Effector CD8-positive, alpha-beta T cell (primary cell): ENCODE measurements around the gene PDGFC.

Experiments used
- DNase-seq: peaks from one replicate; lab custom pipeline; 2025; lab: John Stamatoyannopoulos, UW

The PDGFC gene

DNA sequence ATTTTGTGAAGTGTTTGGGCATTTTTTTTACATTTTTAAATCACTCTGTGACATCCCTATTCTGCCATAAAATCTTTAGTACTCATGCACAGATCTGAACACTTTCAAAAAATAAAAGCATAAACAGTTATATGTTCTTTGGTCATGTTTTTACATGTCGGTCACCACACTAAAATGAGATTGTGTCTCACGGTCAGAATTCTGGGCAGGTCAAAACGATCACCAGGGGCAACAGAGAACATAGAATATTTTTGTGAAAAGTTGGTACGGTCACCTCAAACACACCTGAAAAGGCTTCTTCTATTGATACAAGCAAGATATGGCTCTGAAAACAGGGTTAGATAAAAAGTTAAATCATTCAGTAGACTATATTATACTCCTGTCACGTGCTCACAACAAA, 189.1 kb downstream of the PDGFC start:
- DNase-seq = no peak

DNA sequence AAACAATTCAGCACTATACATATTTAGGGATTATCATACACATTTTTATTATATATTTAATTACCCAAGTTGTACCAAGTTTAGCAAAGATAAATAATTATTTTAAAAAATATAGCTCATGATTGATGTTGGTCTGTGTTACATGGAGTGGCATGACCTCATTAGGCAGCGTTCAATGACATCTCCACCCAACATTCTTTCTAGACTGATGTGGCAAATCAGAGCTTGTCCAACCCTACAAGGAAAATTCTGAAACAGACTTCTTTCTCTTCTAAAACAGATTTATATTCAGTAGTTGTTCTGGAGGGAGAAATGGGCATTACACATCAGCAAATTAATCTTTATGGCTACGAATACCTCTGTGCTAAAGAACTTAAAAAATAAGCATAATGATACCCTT, 189.7 kb downstream of the PDGFC start:
- DNase-seq = no peak

DNA sequence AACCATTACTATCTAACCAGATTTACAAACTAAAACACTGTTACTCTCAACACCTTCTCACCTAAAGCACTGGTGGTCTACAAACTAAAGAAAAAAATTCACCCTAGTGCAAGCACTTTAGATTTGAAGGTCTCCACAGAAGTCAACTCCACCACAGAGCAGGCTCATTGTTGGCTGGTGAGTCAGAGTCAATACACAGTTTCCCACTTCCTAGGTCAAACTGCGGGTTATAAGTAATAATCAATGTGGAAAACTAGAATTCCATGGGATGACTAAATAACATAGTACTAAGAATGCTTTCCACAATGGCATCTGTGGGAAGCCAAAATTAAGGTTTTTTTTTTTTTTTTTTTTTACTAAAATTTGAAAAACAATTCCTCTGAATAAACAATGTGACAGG, 191.8 kb downstream of the PDGFC start:
- no peak for DNase-seq

DNA sequence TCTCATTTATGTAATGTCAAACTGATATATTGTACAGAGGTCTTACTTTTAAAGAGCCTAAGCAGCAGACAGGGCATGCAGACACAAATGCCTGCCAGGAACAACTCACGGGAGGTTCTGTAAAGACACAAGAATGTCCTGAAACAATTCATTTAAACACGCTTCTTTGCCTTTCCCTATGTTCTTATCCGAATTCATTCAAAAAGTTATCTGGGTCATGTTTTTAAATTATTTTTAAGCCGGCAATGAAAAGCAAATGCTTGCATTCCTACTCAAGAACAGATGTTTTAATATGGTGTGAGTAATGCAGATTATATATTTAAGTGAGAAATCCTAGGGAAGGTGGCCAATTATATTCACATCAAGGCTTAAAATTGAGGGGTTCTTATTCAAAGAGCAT, 192.6 kb downstream of the PDGFC start:
- no peak for DNase-seq

DNA sequence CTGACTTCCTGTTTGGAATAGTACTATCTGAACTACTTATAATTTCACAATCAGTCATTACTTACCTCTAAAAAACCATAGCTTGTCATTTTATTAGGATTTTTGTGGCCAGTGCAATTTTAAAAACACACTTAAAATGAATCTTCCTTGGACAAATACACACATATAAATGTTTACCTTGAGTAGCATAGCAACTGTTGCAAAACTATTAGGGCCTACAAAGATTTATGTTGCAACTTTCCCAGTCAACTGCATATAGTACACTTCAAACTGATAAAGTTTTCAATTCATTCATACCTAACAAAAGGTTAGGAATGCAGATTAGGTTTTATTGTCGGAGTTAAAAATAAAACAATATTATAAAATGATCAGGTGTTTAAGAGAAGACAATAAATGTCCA, 193.0 kb downstream of the PDGFC start:
- DNase-seq = no peak

DNA sequence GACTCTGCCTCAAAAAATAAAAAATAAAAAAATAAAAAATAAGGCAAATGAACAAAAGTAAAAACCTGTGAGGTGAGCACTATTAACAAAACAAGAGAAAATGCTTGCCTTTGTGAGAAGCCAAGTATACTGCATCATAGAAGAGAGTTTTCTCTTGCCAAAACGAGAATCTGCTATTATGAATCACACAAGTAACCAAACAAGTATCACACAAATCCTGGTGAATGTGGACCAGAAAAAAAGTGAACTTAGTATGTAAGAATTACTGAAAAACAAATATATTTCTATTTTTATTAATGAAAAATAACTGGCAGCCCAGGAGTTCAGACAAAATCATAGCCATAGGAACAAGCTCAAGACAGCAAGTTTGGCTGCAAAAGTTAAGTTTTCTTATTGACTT, 193.5 kb downstream of the PDGFC start:
- DNase-seq = no peak

DNA sequence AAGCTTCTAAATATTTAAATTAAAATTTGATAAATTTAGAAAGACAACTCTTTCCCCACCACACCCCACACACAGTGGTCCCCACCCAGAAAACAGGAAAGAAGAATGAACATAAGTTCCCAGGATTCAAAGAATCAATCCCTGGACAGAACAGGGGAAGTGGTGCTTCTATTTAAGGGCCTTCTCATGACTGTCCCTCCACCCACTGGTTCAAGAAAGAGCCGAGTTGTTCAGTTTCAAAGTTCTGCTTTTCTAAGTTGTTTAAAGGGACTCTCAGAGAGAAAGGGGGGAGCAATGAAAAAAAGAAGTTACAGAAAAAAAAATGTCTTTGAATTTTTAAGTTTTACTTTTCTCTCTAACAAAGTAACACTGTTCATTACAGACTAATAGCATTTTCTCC, 195.8 kb downstream of the PDGFC start:
- DNase-seq = no peak

DNA sequence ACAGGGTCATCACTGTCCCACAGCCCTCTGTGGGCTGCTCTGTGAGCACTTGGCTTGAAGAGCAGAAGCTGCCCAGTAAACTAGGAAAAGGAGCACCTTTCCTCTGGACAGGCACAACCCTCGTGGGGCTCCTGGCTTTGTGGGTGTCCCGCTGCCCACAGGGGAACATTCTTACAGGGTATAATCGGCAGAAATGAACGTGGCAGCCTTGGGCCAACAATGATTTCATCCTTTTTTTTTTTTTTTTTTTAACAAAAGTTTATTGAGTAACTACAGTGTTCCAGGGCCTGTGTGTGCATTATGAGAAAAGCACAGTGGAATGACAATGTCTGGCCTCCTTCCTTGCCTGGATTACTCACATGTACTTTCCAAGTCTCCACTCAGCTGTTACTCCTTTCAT, 197.2 kb downstream of the PDGFC start:
- no peak for DNase-seq

DNA sequence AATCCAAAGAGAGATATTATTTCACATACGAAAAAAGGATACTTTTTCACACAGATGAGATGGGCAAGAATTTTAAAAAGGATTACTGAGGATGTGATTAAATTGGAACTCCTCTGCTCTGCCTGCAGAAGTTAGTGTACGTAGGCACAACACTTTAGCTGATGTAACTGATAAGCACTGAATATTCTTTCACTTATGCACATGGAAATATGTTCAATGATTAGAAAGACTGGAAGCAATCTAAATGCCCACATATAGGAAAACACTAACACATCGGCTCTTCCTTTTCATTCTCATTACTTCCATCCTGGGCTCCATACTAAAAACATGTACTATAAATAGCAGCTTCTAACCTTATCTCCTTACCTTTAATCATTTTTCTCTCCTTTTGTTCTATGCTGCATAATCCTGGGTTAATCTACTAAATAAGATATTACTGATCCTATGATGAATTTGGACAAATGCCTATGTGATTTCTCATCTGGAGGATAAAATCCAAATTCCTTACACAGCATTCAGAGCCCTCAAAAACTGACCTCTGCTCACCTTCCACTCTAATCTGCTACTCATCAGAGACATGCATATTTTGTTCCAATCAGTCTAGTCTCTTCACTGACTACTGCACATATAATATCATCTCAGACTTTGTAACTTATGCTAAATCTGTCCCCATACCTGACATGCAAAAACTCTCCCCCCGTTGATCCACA, 197.8 kb downstream of the PDGFC start:
- no peak for DNase-seq

DNA sequence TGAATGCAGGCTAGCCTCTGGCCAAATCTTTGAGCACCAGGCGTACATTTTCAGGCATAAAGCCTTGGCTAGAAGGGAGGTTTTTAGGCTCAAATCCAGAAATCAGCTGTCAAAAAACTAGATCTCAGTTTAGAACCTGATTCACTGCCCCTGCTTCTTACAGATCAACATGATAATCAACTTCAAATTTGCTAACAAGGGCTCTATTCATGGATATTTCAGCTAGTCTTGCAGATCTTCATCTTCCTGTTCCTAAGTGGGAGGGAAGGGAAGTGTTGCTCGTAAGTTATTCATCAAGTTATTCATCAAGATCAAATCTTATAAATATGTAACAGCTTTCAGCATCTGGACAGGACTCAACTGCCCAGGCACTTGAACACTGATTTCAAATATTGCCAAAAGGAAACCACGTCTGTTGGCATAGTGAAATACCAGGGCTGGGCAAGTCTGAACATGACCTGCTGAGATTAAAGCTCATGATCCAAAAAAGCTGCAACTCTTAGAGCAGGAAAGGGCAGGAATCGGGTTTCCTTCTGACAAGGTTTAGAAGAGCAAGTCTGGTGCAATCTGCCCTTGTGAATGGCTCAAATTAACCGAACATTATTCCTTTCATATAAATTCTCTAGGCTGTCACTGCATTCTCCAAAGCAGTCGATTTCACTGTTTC, 200.3 kb downstream of the PDGFC start:
- no peak for DNase-seq

DNA sequence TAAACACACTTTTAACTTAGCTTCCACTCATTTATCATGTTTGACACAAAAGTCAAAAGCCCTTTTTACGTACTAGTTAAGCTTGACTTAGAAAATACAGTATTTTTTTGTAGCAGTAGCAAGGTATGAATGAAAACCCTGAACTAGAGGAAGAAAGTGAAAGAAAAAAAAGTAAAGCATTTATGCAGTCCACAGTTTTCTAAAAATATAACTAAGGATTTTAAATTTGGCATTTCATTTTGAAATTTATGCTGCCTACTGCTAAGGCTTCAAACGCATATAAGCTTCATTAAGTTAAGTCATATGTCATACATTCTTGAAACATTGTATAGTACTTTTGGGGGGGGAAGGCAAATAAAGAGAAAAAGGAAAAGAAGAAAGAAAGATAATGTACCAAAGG, 201.5 kb downstream of the PDGFC start:
- DNase-seq = no peak

DNA sequence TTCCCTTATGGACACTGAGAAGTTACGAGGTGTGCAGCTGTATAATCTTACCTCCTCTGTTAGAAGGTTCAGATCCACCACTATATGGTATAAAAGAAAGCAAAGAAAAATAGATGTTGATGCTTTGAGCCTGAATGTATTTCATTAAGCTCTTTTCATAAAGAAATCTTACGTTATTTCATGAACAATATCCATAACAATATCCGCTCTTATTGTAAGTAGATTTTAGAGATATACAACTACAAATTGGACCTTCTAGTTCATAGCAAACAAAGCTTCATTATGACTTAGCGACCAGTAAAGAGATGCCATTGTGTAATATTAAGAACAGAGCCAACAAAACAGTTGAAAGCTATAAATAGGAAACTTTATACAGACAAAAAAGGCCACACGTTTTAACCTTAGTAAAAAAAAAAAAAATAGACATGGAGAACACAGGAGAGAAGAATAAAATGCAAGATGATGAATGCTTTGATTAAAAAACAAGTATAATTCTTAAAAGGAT, 203.6 kb downstream of the PDGFC start:
- DNase-seq = no peak

DNA sequence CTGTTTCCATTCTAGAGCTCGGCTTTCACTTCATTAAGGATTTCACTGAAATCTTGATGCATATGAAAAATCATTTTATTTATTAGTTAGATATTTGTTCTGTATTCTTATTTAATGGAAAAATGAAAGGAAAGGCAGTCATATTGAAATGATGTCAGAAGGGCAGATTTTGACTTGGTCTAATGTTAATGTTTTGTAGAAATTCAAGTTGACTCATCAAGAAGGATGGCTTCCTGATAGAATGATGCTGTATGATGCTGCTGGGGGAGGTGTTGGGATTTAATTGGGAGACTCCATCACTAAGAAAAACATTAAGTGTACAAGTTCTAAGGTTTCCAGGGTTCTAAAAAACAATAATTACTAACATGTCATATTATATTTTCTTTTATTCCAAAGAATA, 204.8 kb downstream of the PDGFC start:
- no peak for DNase-seq

DNA sequence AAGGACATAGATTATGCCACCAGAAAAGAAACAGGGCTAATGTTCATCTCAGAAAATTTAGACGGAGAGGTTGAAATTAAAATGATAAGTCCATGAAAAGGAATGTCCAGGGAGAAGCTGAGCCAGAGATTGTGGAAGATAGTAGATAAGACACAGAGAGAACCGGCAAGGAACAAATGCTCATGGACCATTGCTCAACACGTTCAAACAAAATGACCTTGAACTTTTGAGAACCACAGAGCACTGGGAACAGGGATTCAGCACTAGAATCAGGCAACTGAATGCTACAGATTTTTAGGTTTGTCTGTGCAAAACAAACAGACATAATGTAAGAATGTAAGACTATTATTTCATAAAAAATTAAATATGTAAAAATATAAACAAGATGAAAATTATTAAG, 206.3 kb downstream of the PDGFC start:
- no peak for DNase-seq

DNA sequence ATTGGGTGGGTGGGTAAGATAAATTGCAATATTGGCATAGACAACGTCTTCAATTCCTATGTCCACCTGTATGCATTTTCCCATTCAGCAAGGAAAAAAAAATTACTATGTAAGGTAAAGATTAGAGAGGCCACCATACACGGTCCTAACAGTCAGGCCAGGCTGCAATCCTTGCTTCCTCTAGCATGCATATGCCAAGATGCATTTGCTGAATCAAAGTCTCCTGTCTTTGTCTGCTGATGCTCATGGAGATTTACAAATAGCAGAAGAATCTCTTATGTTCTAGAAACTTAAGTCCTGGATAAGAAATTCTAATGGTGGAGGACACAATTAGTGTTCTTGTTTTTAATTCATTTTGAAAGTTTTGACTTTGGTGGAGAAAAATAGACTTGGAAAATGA, 206.8 kb downstream of the PDGFC start:
- no peak for DNase-seq

DNA sequence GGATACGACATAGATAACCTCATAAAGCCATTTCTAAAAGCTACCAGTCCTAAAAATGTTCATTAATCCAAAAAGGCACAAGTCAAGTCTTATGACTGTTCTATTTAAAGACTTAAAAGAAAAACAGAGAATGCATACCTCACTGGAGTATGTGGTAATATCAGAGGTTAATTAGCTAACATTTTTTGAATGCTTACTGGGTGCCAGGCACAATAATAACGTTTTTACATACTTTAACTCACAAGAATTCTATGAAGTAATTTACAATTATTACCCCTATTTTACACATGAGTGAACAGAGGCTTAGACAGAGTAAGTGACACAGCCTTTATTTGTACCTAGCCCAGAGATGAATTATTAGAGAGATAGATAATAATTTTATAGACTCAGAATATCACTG, 207.5 kb downstream of the PDGFC start:
- no peak for DNase-seq

DNA sequence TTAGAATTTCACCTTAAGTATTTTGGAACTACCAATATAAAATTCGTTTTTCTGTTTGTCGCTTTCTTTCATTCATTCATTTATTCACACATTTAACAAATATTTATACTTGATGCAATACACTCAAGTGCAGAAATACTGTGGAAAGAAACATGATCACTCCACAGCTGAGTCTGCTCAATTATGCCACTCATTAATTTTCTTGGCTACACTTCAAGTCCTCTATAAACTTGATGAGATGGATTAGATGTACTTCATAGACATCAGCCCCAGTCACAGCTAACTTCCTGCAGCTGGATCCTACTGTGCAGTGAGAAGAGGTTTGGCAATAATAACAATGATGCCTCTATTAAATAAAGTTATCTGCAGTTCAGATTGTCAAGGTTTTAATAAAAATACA, 208.1 kb downstream of the PDGFC start:
- DNase-seq = no peak

DNA sequence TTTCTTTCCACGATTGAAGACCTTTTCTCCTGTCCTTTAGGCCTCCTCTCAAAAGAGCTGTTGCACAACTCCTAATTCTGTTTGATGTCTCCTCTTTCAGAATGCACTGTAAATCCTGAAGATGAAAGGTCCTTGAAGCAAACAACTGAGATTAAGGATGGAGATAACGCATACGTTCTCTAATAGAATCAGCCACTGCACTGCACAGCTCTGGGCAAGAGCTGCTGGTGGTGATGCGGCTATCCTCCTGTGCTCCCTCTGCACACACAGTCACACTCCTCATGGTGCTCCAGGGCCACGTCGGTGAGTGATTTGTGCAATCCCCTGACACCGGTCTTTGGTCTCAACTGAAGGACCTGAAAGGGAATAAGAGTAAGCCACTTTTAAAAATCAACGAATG, 208.7 kb downstream of the PDGFC start:
- no peak for DNase-seq

DNA sequence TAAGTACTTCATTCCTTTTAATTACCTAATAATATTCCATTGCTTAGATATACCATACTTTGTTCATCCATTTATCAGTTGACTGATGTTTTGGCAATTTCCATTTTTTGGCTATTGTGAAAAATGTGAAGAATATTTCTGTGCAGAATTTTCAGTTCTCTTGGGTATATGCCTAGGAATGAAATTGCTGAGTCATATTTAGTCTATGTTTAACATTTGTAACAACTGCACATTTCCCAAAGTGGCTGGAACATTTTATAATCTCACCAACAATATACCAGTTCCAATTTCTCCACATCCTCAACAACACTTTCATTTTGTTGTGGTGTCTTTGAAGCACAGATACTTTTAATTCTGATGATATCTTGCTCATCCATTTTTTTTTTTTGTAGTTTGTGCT, 215.5 kb downstream of the PDGFC start:
- DNase-seq = no peak

DNA sequence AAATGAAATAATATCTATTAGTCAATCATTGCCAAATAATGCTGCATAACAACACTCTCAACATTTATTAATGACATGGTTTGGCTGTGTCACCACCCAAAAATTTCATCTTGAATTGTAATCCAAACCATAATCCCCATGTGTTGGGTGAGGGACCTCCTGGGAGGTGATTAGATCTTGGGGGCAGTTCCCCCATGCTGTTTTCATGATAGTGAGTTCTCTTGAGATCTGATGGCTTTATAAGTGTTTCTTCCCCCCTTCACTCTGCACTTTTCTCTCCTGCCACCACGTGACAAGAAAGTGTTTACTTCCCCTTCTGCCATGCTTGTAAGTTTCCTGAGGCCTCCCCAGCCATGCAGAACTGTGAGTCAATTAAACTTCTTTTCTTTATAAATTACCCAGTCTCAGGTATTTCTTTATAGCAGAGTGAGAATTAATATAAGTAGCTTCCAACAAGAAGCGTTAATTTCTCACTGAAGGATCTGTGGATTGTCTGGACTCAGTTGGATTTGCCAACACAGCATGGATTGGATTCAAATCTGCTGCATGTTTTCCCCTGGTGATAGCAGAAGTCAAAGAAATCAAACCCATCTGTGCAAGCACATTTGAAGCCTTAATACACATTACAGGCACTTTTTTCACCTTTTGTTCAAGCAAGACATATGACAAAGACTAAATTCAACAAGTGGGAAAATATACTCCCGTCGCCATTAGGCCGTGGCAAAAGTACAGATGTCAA, 216.6 kb downstream of the PDGFC start:
- no peak for DNase-seq

DNA sequence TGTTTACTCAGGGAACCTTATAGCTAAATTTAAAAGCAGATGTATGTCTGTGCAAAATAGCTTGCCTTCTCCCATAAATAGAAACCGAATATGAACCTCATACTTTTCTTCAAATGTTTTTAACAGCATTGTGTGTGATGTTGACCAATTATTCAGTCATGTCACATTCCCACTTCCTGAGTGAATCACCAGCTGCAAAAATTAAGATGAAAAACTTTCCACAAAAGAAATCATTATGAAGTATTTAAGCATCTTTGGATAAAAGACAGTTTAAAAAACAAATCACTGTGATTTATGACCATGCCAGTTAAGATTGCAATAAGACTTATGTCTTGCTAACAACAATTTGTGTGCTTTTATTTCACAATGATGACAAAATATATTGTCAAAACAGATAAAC, 220.1 kb downstream of the PDGFC start:
- no peak for DNase-seq

DNA sequence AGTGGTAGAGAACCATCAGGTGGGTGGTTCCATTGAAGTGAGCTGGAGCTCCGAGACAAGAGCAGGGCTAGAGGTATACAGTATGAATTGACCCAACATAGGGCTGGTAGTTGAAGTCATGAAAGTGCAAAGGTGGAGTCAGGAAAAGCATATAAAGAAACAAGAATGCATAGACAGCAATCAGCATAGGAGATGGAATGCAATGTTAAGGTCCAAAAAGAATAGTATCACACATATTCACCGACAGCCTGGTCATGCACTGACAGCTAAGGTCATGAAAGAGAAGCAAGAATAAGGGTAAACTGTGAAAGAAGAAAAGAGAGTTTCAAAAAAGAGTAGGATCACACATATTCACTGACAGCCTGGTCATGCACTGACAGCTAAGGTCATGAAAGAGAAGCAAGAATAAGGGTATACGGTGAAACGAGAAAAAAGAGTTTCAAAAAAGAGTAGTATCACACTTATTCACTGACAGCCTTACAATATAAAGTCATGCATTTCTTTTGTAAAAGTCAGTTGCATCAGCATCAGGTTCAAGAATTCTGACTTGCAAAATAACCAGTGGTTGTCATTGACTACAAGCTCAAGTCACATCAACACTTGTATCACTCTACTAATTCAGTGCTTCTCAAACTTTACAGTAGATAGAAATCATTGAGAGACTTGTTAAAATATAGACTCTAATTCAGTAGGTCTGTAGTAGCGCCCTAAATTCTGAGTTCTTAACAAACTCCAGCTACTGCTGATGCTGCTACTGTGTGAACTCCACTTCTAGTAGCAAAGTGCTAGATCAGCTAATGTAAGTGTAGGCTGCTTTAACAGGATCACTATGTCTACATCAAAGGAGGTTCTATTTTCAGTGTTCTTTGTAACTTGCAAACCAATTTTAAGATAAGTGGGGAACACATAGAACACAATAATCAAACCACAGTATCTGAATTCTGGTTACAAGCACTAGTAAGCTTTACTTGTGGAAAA, 221.9 kb downstream of the PDGFC start:
- DNase-seq = no peak
